ENCODE results near the gene MYMK. TPM values are rescaled to one million over a fixed set of nuclear protein-coding genes. Genes with fewer than 3 reads are reported as not detected.
A peak's percentile ranks its signal among the peaks of the same experiment; 100 is the strongest.

Gene MYMK
- total and polyA plus RNA-seq, 2 of the 13 experiments (the other 11 are each of a cell fraction or from before 2014, with no cell fraction given): not detected

DNA sequence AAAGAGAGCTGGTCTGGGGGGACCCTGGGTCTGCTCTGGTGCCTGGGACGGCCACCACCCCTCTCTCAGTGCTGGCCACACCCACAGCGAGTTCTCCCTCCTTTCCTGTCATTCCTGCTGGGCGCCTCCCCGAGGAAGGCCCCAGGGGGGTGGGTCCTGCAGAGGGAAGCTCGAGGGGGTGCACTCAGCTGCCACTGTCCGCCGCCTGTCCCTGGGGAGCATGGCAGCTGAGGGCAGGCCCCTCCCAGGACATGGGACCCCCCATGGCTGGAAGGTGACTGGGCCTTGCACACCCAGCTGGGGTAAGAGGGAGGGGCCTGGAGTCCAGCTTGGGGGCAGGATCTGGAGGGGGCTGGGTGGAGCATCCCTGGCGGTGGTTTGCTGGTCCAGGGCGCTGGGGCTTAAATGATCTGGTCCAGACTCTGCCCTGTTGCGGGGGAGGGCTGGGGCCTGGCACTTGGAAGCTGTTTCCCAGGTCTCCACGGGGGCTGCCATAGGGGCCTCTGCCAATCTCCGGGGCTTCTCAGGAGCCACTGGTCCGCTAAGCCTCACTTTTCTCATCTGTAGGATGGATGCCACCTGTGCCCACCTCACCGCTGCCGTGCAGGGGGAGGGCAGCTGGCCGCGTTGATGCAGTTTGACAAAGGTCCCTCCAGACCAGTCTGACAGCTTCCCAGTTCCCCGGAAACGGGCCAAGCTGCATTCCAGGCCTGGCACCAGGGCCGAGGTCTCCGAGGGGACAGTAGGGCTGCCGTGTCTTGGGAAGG is 39.9 kb downstream of the MYMK start (continued):
- TF ChIP-seq, protein P1, sequence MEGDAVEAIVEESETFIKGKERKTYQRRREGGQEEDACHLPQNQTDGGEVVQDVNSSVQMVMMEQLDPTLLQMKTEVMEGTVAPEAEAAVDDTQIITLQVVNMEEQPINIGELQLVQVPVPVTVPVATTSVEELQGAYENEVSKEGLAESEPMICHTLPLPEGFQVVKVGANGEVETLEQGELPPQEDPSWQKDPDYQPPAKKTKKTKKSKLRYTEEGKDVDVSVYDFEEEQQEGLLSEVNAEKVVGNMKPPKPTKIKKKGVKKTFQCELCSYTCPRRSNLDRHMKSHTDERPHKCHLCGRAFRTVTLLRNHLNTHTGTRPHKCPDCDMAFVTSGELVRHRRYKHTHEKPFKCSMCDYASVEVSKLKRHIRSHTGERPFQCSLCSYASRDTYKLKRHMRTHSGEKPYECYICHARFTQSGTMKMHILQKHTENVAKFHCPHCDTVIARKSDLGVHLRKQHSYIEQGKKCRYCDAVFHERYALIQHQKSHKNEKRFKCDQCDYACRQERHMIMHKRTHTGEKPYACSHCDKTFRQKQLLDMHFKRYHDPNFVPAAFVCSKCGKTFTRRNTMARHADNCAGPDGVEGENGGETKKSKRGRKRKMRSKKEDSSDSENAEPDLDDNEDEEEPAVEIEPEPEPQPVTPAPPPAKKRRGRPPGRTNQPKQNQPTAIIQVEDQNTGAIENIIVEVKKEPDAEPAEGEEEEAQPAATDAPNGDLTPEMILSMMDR (CRISPR knock-in tag; IDR thresholded peaks at IDR 0.05): 0 out of 2 replicates have a peak, but pooled peaks have one; percentile 4
- no peak for TF ChIP-seq ZBTB21 (CRISPR knock-in tag; IDR thresholded peaks at IDR 0.05)
- no peak for TF ChIP-seq HDAC1 (CRISPR knock-in tag; IDR thresholded peaks at IDR 0.05)

DNA sequence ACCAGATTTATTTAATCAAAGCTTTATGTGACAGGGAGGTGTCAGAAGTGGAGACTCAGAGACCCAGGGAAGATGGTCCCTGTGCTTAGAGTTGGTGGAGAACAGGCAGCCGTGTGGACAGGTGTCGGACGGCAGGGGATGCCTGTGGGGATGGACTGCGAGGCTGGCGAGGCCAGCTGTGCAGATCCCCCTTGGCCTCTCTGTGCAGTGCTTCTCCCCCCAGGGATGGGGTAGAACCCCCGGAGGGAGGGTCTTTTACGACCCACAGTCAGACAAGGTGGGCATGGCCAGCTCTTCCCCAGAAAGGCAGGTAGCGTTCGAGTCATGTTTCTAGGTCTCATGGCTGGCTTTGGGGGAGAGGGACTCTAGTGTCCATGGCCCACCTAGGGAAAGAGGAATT is 41.1 kb downstream of the MYMK start:
- TF ChIP-seq HMGA1 (CRISPR knock-in tag; conservative IDR thresholded peaks at IDR 0.05): no peak
- no peak for TF ChIP-seq ZNF225 (CRISPR knock-in tag; IDR thresholded peaks at IDR 0.05)
- TF ChIP-seq, protein P2, sequence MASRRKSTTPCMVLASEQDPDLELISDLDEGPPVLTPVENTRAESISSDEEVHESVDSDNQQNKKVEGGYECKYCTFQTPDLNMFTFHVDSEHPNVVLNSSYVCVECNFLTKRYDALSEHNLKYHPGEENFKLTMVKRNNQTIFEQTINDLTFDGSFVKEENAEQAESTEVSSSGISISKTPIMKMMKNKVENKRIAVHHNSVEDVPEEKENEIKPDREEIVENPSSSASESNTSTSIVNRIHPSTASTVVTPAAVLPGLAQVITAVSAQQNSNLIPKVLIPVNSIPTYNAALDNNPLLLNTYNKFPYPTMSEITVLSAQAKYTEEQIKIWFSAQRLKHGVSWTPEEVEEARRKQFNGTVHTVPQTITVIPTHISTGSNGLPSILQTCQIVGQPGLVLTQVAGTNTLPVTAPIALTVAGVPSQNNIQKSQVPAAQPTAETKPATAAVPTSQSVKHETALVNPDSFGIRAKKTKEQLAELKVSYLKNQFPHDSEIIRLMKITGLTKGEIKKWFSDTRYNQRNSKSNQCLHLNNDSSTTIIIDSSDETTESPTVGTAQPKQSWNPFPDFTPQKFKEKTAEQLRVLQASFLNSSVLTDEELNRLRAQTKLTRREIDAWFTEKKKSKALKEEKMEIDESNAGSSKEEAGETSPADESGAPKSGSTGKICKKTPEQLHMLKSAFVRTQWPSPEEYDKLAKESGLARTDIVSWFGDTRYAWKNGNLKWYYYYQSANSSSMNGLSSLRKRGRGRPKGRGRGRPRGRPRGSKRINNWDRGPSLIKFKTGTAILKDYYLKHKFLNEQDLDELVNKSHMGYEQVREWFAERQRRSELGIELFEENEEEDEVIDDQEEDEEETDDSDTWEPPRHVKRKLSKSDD (CRISPR knock-in tag; IDR thresholded peaks at IDR 0.05; ENCODE audit: low read depth): no peak
- no peak for TF ChIP-seq ZNF552 (CRISPR knock-in tag; IDR thresholded peaks at IDR 0.05; ENCODE audit: borderline replicate concordance)
- TF ChIP-seq KAT2B (IDR thresholded peaks at IDR 0.05; ENCODE audit: borderline replicate concordance, low read depth, low read length): no peak
- peak; percentile 46; the same call in 1 of the 2 replicates for TF ChIP-seq ZNF768 (CRISPR knock-in tag; IDR thresholded peaks at IDR 0.05)
- Histone ChIP-seq H3K79me2 (ENCODE audit: insufficient read depth, low read length) (no peaks in the 10 kb centered on the region), H3K4me2 (ENCODE audit: low read depth, low read length) (no peak overlapping the region), H3K9ac (ENCODE audit: insufficient read depth, low read depth, low read length) (no peak overlapping the region), H2AFZ (ENCODE audit: low read length) (no peak overlapping the region), H4K20me1 (ENCODE audit: insufficient read depth, low read length) (no peaks in the 10 kb centered on the region), H3K9me3 (ENCODE audit: low read length) (no peaks in the 10 kb centered on the region), H3K36me3 (replicated peaks in 1 of 2; ENCODE audit: control insufficient read depth in 1 of 2, insufficient read depth in 2 of 2, low read length in 2 of 2) (no peaks in the 10 kb centered on the region), H3K4me1 (ENCODE audit: insufficient read depth, low read length) (peaks cover 45% of the 10 kb centered on the region), H3K27me3 (ENCODE audit: control insufficient read depth in 1 of 2, insufficient read depth in 2 of 2, low read length in 2 of 2) (peaks cover 4 to 45% of the 10 kb centered on the region in 2 experiments), H3K27ac (ENCODE audit: extremely low read length, insufficient read depth, low read length) (no peak overlapping the region), H3K4me3 (replicated peaks in 1 of 3; ENCODE audit: insufficient read depth in 1 of 3, low read depth in 2 of 3, low read length in 3 of 3) (no peak overlapping the region)
- ATAC-seq (no peak), DNase-seq (ENCODE audit: low spot score) (no peak), FAIRE-seq (no peak)
- ChIA-PET CTCF (ENCODE audit: low intra/inter-chr PET ratio, low total read pairs) (interaction anchor here (0.7 kb wide), 1 partner anchor 88 kb away, joined by 3 read pairs; no protein-coding TSS in a partner anchor), POLR2A (interaction anchor here (0.9 kb wide), 1 partner anchor 23 kb away, joined by 3 read pairs; no protein-coding TSS in a partner anchor)
- intact Hi-C loops (cut with micrococcal nuclease; ENCODE audit: unreplicated experiment): no loop called here
- 50% methylated on average over 6 of the region's 9 CpGs for WGBS (ENCODE audit: low lambda C conversion rate)
- no TSS peak for BruUV-seq (replicated peaks)
- in situ Hi-C loops (cut with HindIII; ENCODE audit: extremely low pct_ligation_motif_present, low pct_unique_long_range_greater_than_20kb): no loop called here
